Measurements from ENCODE around the gene BCAS3.

Gene BCAS3

DNA sequence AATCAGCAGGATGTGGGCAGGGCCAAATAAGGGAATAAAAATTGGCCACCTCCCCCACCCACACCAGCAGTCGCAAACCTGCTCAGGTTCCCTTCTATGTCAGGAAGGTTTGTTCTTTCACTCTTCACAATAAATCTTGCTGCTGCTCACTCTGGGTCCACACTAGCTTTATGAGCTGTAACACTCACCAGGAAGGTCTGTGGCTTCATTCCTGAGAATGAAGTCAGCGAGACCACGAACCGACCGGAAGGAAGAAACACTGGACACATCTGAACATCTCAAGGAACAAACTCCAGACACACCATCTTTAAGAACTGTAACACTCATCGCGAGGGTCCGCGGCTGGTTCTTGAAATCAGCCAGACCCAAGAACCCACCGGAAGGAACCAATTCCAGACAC, 606.5 kb downstream of the BCAS3 start:
- H3K4me1 ChIP-seq: no peaks in the 10 kb centered on the region
- no peak for DNase-seq

GRCh38 chr17:61284746-61285145, 607.1 kb downstream of the BCAS3 start:
- Histone ChIP-seq H3K4me3 (ENCODE audit: low read depth, low read length) (no peak overlapping the region), H3K9me3 (no peaks in the 10 kb centered on the region), H3K27me3 (no peaks in the 10 kb centered on the region), H3K4me1 (peaks cover 2% of the 10 kb centered on the region), H3K36me3 (no peaks in the 10 kb centered on the region)
- no peak for DNase-seq
- TF ChIP-seq, protein P1, sequence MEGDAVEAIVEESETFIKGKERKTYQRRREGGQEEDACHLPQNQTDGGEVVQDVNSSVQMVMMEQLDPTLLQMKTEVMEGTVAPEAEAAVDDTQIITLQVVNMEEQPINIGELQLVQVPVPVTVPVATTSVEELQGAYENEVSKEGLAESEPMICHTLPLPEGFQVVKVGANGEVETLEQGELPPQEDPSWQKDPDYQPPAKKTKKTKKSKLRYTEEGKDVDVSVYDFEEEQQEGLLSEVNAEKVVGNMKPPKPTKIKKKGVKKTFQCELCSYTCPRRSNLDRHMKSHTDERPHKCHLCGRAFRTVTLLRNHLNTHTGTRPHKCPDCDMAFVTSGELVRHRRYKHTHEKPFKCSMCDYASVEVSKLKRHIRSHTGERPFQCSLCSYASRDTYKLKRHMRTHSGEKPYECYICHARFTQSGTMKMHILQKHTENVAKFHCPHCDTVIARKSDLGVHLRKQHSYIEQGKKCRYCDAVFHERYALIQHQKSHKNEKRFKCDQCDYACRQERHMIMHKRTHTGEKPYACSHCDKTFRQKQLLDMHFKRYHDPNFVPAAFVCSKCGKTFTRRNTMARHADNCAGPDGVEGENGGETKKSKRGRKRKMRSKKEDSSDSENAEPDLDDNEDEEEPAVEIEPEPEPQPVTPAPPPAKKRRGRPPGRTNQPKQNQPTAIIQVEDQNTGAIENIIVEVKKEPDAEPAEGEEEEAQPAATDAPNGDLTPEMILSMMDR (IDR thresholded peaks at IDR 0.05; ENCODE audit: low read depth, low read length): no peak

More for the DNA sequence above, 606.5 kb downstream of the BCAS3 start:
- H3K27me3 ChIP-seq: no peaks in the 10 kb centered on the region
- no peaks in the 10 kb centered on the region for H3K36me3 ChIP-seq
- TF ChIP-seq, protein P1 (IDR thresholded peaks at IDR 0.05; ENCODE audit: low read depth, low read length): no peak
- H3K4me3 ChIP-seq (ENCODE audit: low read depth, low read length): no peak overlapping the region
- H3K9me3 ChIP-seq: no peaks in the 10 kb centered on the region

DNA sequence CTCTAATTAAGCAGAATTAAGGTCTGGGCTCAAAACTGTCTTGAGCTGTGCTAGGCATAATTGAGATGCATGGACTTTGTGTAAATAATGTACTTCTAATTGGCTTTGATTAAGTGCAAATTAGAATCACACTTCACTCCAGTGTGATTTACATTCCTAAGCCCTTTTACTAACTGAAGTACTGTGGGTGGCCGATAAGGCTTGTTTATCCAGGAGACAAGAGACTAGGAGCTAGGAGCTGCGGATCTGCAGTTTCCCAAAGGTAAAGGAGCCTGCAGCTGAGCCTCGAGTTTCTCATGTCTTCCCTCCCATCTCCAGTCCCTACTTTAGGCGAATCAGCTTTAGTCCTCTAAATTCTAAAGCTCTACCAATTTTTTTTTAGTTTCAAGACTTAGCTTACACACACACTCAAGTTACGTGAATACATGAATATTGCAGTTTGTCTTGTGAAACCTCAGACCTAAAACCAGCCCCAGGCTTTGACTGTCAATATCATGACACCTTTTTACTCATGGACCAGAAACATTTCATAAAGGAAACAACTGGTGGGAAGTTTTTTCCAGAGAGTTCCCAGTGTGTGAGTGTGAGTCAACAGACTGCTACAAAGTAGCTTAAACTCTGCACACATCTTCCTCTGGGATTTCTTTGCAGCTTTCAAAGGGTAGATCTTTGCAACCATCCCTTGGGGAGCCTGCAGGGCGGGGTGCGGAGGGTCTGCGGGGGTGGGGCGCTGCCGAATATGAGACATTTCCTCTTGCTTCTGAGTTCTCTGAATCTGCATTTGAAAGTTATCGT, 608.1 kb downstream of the BCAS3 start:
- TF ChIP-seq, protein P1 (IDR thresholded peaks at IDR 0.05; ENCODE audit: low read depth, low read length): no peak
- H3K4me3 ChIP-seq (ENCODE audit: low read depth, low read length): no peak overlapping the region
- H3K36me3 ChIP-seq: no peaks in the 10 kb centered on the region
- H3K9me3 ChIP-seq: no peaks in the 10 kb centered on the region
- peaks cover 6% of the 10 kb centered on the region for H3K4me1 ChIP-seq
- no peak for DNase-seq
- H3K27me3 ChIP-seq: no peaks in the 10 kb centered on the region

DNA sequence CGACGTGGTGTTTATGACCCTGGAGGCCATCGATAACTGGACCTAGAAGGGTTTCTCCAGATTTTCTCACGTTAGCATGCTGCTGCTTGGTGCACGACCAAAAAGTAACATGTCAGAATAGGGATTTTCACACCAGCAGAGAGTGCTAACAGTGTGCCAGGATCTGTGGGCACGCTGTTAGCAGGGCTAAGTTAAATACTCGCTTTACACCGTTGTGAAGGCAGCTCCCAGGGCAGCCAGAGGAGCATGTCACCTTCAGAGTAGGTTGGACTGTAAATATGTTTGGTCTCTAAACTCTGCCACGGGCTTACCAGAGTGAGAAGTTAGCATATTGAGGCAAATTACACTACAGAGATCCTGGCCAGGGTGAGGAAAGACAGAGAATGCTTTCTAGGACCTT, 608.8 kb downstream of the BCAS3 start:
- Histone ChIP-seq H3K9me3 (no peaks in the 10 kb centered on the region), H3K4me3 (ENCODE audit: low read depth, low read length) (no peak overlapping the region), H3K4me1 (peaks cover 6% of the 10 kb centered on the region), H3K36me3 (no peaks in the 10 kb centered on the region), H3K27me3 (no peaks in the 10 kb centered on the region)
- no peak for DNase-seq
- TF ChIP-seq, protein P1 (IDR thresholded peaks at IDR 0.05; ENCODE audit: low read depth, low read length): no peak

- TF ChIP-seq, protein P1 (IDR thresholded peaks at IDR 0.05; ENCODE audit: low read depth, low read length): no peak
- Histone ChIP-seq H3K4me3 (ENCODE audit: low read depth, low read length) (no peak overlapping the region), H3K4me1 (peaks cover 6% of the 10 kb centered on the region), H3K27me3 (no peaks in the 10 kb centered on the region), H3K9me3 (no peaks in the 10 kb centered on the region), H3K36me3 (no peaks in the 10 kb centered on the region)
- DNase-seq: no peak
Measured at GRCh38 chr17:61289408-61290385, 612.0 kb downstream of the BCAS3 start.
